IMR-90 (cell line): ENCODE measurements around the gene RNF138. TPM values are rescaled to one million over a fixed set of nuclear protein-coding genes. Genes with fewer than 3 reads are reported as not detected.

ENCODE experiments used
- ATAC-seq: fragments of 200-7000 bp; cut with Tn5 transposase; 2 replicates; pipeline ENCODE4 v1.9.1; 2020; ENCODE audit warnings: low read depth, mild to moderate bottlenecking, moderate library complexity
- BruUV-seq: library from RNA; stranded (reverse); fragments of 400-500 nt; replicated peaks from 2 replicates; lab custom pipeline; 2021; lab: Mats Ljungman, UMichigan
- CTCF ChIA-PET: fragments of 300-600 bp; formaldehyde crosslinking; extraction: SDS; loops from one replicate; lab custom pipeline; 2021; ENCODE audit warnings: antibody characterized with exemption; lab: Yijun Ruan, JAX
- POLR2A ChIA-PET: fragments of 300-600 bp; sonication (Branson Sonifier 250); formaldehyde crosslinking; loops from one replicate; lab custom pipeline; 2022; ENCODE audit warnings: antibody characterized with exemption; ENCODE audit not compliant: unreplicated experiment; lab: Charles Lee
- DNase-seq: peaks from one replicate; pipeline ENCODE4 v3.0.0; 2013
- H2AFZ ChIP-seq: replicated peaks from 2 replicates; pipeline ENCODE3; 2013; ENCODE audit warnings: low read length, mild to moderate bottlenecking; ENCODE audit not compliant: poor library complexity
- H2AK5ac ChIP-seq: 2 replicates; pipeline ENCODE4 v1.6.1; 2013; ENCODE audit warnings: low read depth, low read length, inconsistent platforms
- H2AK9ac ChIP-seq: replicated peaks from 2 replicates; pipeline ENCODE3; 2013; ENCODE audit warnings: mild to moderate bottlenecking, low read depth, low read length, moderate library complexity; ENCODE audit not compliant: poor library complexity
- H2BK120ac ChIP-seq: 2 replicates; pipeline ENCODE4 v1.6.1; 2013; ENCODE audit warnings: low read depth, low read length, inconsistent platforms
- H2BK15ac ChIP-seq: 3 replicates; pipeline ENCODE4 v1.6.1; 2013; ENCODE audit warnings: low read depth, low read length, inconsistent platforms
- H2BK20ac ChIP-seq: 2 replicates; pipeline ENCODE4 v1.6.1; 2013; ENCODE audit warnings: low read depth, mild to moderate bottlenecking, inconsistent platforms, low read length, moderate library complexity
- H2BK5ac ChIP-seq: 2 replicates; pipeline ENCODE4 v1.6.1; 2013; ENCODE audit warnings: mild to moderate bottlenecking, low read depth, low read length, inconsistent platforms; ENCODE audit not compliant: poor library complexity, severe bottlenecking
- H3K14ac ChIP-seq: replicated peaks from 2 replicates; pipeline ENCODE4 v1.6.1; 2013; ENCODE audit warnings: low read depth, low read length, inconsistent platforms
- H3K18ac ChIP-seq: 2 replicates; pipeline ENCODE4 v1.6.1; 2013; ENCODE audit warnings: low read depth, low read length, control low read depth
- H3K23ac ChIP-seq: 2 replicates; pipeline ENCODE4 v1.6.1; 2013; ENCODE audit warnings: low read depth, low read length, inconsistent platforms
- H3K27ac ChIP-seq: 2 replicates; pipeline ENCODE4 v1.5.1; 2013; ENCODE audit warnings: mild to moderate bottlenecking, control low read depth, low read length; ENCODE audit not compliant: insufficient read depth
- H3K27me3 ChIP-seq: 2 replicates; pipeline ENCODE4 v1.6.1; 2013; ENCODE audit warnings: low read length; ENCODE audit not compliant: control insufficient read depth, insufficient read depth
- H3K36me3 ChIP-seq: 2 replicates; pipeline ENCODE4 v1.6.1; 2013; ENCODE audit warnings: low read length, mixed read lengths; ENCODE audit not compliant: control insufficient read depth, insufficient read depth
- H3K4ac ChIP-seq: 2 replicates; pipeline ENCODE4 v1.6.1; 2013; ENCODE audit warnings: low read depth, low read length, inconsistent platforms
- H3K4me1 ChIP-seq: 2 replicates; pipeline ENCODE4 v1.6.1; 2013; ENCODE audit warnings: low read length, mixed read lengths; ENCODE audit not compliant: control insufficient read depth, insufficient read depth
- H3K4me2 ChIP-seq: 2 replicates; pipeline ENCODE4 v1.6.1; 2013; ENCODE audit warnings: low read depth, mild to moderate bottlenecking, control low read depth, low read length, moderate library complexity
- H3K4me3 ChIP-seq: 2 replicates; pipeline ENCODE4 v1.5.1; 2013; ENCODE audit warnings: low read depth, mild to moderate bottlenecking, control low read depth, low read length, moderate library complexity; ENCODE audit not compliant: insufficient read depth
- H3K56ac ChIP-seq: 2 replicates; pipeline ENCODE4 v1.6.1; 2013; ENCODE audit warnings: low read length, inconsistent platforms; ENCODE audit not compliant: insufficient read depth; ENCODE audit errors: extremely low read depth
- H3K79me1 ChIP-seq, 2 experiments: 2 replicates each; pipeline ENCODE4 v1.6.1; 2013; ENCODE audit warnings: low read length in 2 of 2, inconsistent platforms in 1 of 2, low read depth in 1 of 2
- H3K9ac ChIP-seq: 2 replicates; pipeline ENCODE4 v1.6.1; 2013; ENCODE audit warnings: low read depth, low read length, control low read depth
- H3K9me1 ChIP-seq: 2 replicates; pipeline ENCODE4 v1.6.1; 2013; ENCODE audit warnings: low read length, inconsistent platforms; ENCODE audit not compliant: insufficient read depth
- H3K9me3 ChIP-seq: 2 replicates; pipeline ENCODE4 v1.6.1; 2013; ENCODE audit warnings: low read length; ENCODE audit not compliant: control insufficient read depth, insufficient read depth
- H4K20me1 ChIP-seq: 2 replicates; pipeline ENCODE4 v1.6.1; 2013; ENCODE audit warnings: low read length, inconsistent platforms; ENCODE audit not compliant: insufficient read depth
- H4K5ac ChIP-seq: 2 replicates; pipeline ENCODE4 v1.6.1; 2013; ENCODE audit warnings: mild to moderate bottlenecking, low read depth, low read length, control low read depth
- H4K8ac ChIP-seq, 2 experiments: 2 replicates each; pipeline ENCODE4 v1.6.1; 2013; ENCODE audit warnings: low read depth in 2 of 2, low read length in 2 of 2, control low read depth in 1 of 2, inconsistent platforms in 1 of 2
- H4K91ac ChIP-seq: 2 replicates; pipeline ENCODE4 v1.6.1; 2013; ENCODE audit warnings: low read depth, low read length, inconsistent platforms; ENCODE audit not compliant: insufficient read depth
- BHLHE40 ChIP-seq: fragments of 150-350 bp; IDR thresholded peaks from 2 replicates; pipeline ENCODE4 v1.6.1; 2016; ENCODE audit warnings: mild to moderate bottlenecking, low read depth, low read length
- ELK1 ChIP-seq: fragments of 150-350 bp; IDR thresholded peaks from 2 replicates; pipeline ENCODE4 v1.6.1; 2016; ENCODE audit warnings: low read depth, mild to moderate bottlenecking, low read length, moderate library complexity, borderline replicate concordance
- FOS ChIP-seq: fragments of 150-350 bp; IDR thresholded peaks from 2 replicates; pipeline ENCODE4 v1.6.1; 2016; ENCODE audit warnings: low read depth, low read length
- MAFK ChIP-seq: IDR thresholded peaks from 2 replicates; pipeline ENCODE4 v1.6.1; 2012; ENCODE audit warnings: low read depth, low read length, improper control_type of control experiment
- MXI1 ChIP-seq: IDR thresholded peaks from 2 replicates; pipeline ENCODE4 v1.6.1; 2012; ENCODE audit warnings: low read depth, mild to moderate bottlenecking, low read length, moderate library complexity, borderline replicate concordance
- NFE2L2 ChIP-seq: fragments of 150-350 bp; IDR thresholded peaks from 2 replicates; pipeline ENCODE4 v1.6.1; 2016; ENCODE audit warnings: low read depth, mild to moderate bottlenecking, low read length
- POLR2A ChIP-seq: IDR thresholded peaks from 2 replicates; pipeline ENCODE4 v1.6.1; 2012; ENCODE audit warnings: mild to moderate bottlenecking, low read depth, low read length
- RAD21 ChIP-seq: IDR thresholded peaks from 2 replicates; pipeline ENCODE4 v1.6.1; 2012; ENCODE audit warnings: low read length, improper control_type of control experiment
- RCOR1 ChIP-seq: IDR thresholded peaks from 2 replicates; pipeline ENCODE4 v1.6.1; 2012; ENCODE audit warnings: mild to moderate bottlenecking, low read length, improper control_type of control experiment; ENCODE audit not compliant: insufficient replicate concordance
- SMC3 ChIP-seq: fragments of 150-350 bp; IDR thresholded peaks from 2 replicates; pipeline ENCODE4 v1.6.1; 2016; ENCODE audit warnings: low read depth, mild to moderate bottlenecking, antibody characterized with exemption, low read length, moderate library complexity
- dilution Hi-C: fragments of 300-500 bp; cut with HindIII; formaldehyde crosslinking; loops from one replicate; pipeline ENCODE4 v1.14.3; 2018; ENCODE audit warnings: low sequenced_read_pairs; ENCODE audit not compliant: unreplicated experiment
- in situ Hi-C: fragments of 300-500 bp; cut with MboI; formaldehyde crosslinking; loops from 3 replicates; pipeline ENCODE4 v1.14.3; 2019; ENCODE audit warnings: low sequenced_read_pairs, inconsistent platforms, mixed read lengths
- intact Hi-C: fragments of 100-400 bp; cut with micrococcal nuclease; formaldehyde crosslinking; loops from 2 replicates; pipeline ENCODE4 v1.10.0; 2022
- polyA plus RNA-seq, 3 experiments: library from polyadenylated mRNA; depleted of rRNA; stranded (reverse); fragments of >200 nt; gene quantifications; 2 replicates each; pipeline ENCODE4 v1.2.3, GENCODE V29; 2012; ENCODE audit warnings: low replicate concordance in 1 of 3
- total RNA-seq: library from RNA; depleted of rRNA; stranded (reverse); fragments of >200 nt; gene quantifications from 2 replicates; pipeline ENCODE4 v1.2.3, GENCODE V29; 2012
- TF ChIP-seq, protein P1 (sequence below): fragments of 150-350 bp; IDR thresholded peaks from 2 replicates; pipeline ENCODE4 v1.6.1; 2017; ENCODE audit warnings: mild to moderate bottlenecking, antibody characterized with exemption, low read length, low read depth

The RNF138 gene
- total and polyA plus RNA-seq, 2 of the 4 experiments (the other 2 are of a cell fraction): 18.1 to 36.0 TPM

GRCh38 chr18:32156855-32157254 is 65.2 kb downstream of the RNF138 start:
- Histone ChIP-seq H3K79me1 (no peaks in the 10 kb centered on the region), H4K91ac (no peak overlapping the region), H4K8ac (no peak overlapping the region), H3K27me3 (peaks cover 2% of the 10 kb centered on the region), H3K9me1 (no peaks in the 10 kb centered on the region), H2AK9ac (no peak overlapping the region), H3K4ac (no peak overlapping the region), H4K5ac (no peak overlapping the region), H3K4me2 (no peak overlapping the region), H2BK5ac (no peak overlapping the region), H3K14ac (no peak overlapping the region), H3K36me3 (no peaks in the 10 kb centered on the region), H3K23ac (no peak overlapping the region), H2AK5ac (no peak overlapping the region), H3K4me3 (no peak overlapping the region), H2AFZ (no peak overlapping the region), H3K56ac (no peak overlapping the region), H3K9me3 (no peaks in the 10 kb centered on the region), H3K4me1 (no peaks in the 10 kb centered on the region), H4K20me1 (no peaks in the 10 kb centered on the region), H2BK20ac (no peak overlapping the region), H3K27ac (no peak overlapping the region), H3K18ac (no peak overlapping the region), H3K9ac (no peak overlapping the region), H2BK15ac (no peak overlapping the region), H2BK120ac (no peak overlapping the region)
- dilution Hi-C loops (no loop called here), in situ Hi-C loops (no loop called here), intact Hi-C loops (loop anchor here (5.0 kb wide), 1 partner anchor 775 kb away; no protein-coding TSS in a partner anchor)
- ATAC-seq: no peak
- TF ChIP-seq SMC3 (no peak), RCOR1 (no peak), BHLHE40 (no peak), FOS (no peak), ELK1 (no peak), POLR2A (no peak), RAD21 (no peak), MAFK (no peak), MXI1 (no peak), NFE2L2 (no peak)
- TF ChIP-seq, protein P1, sequence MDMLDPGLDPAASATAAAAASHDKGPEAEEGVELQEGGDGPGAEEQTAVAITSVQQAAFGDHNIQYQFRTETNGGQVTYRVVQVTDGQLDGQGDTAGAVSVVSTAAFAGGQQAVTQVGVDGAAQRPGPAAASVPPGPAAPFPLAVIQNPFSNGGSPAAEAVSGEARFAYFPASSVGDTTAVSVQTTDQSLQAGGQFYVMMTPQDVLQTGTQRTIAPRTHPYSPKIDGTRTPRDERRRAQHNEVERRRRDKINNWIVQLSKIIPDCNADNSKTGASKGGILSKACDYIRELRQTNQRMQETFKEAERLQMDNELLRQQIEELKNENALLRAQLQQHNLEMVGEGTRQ: no peak
- BruUV-seq: no TSS peak
- DNase-seq: no peak
- ChIA-PET POLR2A (no interaction called here), CTCF (interaction anchor here (0.6 to 1.9 kb wide), 3 partner anchors 316 to 396 kb away, joined by 3 to 26 read pairs (median 3); no protein-coding TSS in a partner anchor)
